K562 (cell line): ENCODE data around the gene ABHD16A. TPM values are rescaled to one million over a fixed set of nuclear protein-coding genes. Genes with fewer than 3 reads are reported as not detected.
"Not testable (repeated sequence)": the region's sequence is repeated elsewhere in the genome, so short reads cannot be mapped to it uniquely, and the experiment has no call there.

Experiments used
- ATAC-seq: fragments of 200-7000 bp; cut with Tn5 transposase; 3 replicates; pipeline ENCODE4 v1.9.1; 2020; ENCODE audit warnings: moderate library complexity
- BruUV-seq: library from RNA; stranded (reverse); fragments of 400-500 nt; replicated peaks from 2 replicates; lab custom pipeline; 2021; lab: Mats Ljungman, UMichigan
- CTCF ChIA-PET: fragments of 300-600 bp; formaldehyde crosslinking; extraction: SDS; loops from one replicate; lab custom pipeline; 2021; ENCODE audit warnings: low intra/inter-chr PET ratio; lab: Yijun Ruan, JAX
- POLR2A ChIA-PET: fragments of 300-600, 350-650 bp; sonication (Branson Sonifier 250); formaldehyde crosslinking; extraction: SDS; loops from one replicate; lab custom pipeline; 2021; ENCODE audit warnings: antibody characterized with exemption, inconsistent platforms; lab: Yijun Ruan, JAX
- DNase-seq, 4 experiments: peaks; one replicate each; pipeline versions ENCODE4 v3.0.0 to v3.0.0-alpha.2; 2011 to 2018; ENCODE audit warnings: low spot score in 3 of 4, mixed read lengths in 3 of 4; ENCODE audit errors: extremely low read depth in 1 of 4
- FAIRE-seq: peaks from 2 replicates; lab custom pipeline; 2011; peaks lifted over from hg19 to GRCh38; lab: Jason Lieb, UNC
- H2AFZ ChIP-seq: 2 replicates; pipeline ENCODE4 v1.6.0; 2011; ENCODE audit warnings: low read depth, low read length, control low read depth, inconsistent platforms
- H3K27ac ChIP-seq: fragments of 200-600 bp; 3 replicates; pipeline ENCODE4 v1.8.0; 2011; ENCODE audit warnings: low read depth, mild to moderate bottlenecking, control low read depth, inconsistent platforms, low read length, moderate library complexity, mixed read lengths; ENCODE audit errors: extremely low read depth
- H3K27me3 ChIP-seq, 2 experiments: fragments of 300-600 bp in 1 of 2; 2 replicates in 1 of 2; 3 replicates in 1 of 2; pipeline versions ENCODE4 v1.6.0 to v1.8.0; 2011; ENCODE audit warnings: inconsistent platforms in 2 of 2, low read length in 2 of 2, mild to moderate bottlenecking in 1 of 2, mixed read lengths in 1 of 2, moderate library complexity in 1 of 2; ENCODE audit not compliant: control insufficient read depth in 2 of 2, insufficient read depth in 2 of 2
- H3K36me3 ChIP-seq: fragments of 300-600 bp; 3 replicates; pipeline ENCODE4 v1.8.0; 2011; ENCODE audit warnings: mild to moderate bottlenecking, low read length, inconsistent platforms; ENCODE audit not compliant: control insufficient read depth, insufficient read depth
- H3K4me1 ChIP-seq, 2 experiments: fragments of 200-600 bp in 1 of 2; replicated peaks in 1 of 2; 2 replicates in 1 of 2; 3 replicates in 1 of 2; pipeline versions ENCODE4 v1.5.1 to v1.8.0; 2011; ENCODE audit warnings: inconsistent platforms in 2 of 2, low read length in 2 of 2, mild to moderate bottlenecking in 1 of 2, mixed read lengths in 1 of 2, moderate library complexity in 1 of 2; ENCODE audit not compliant: control insufficient read depth in 2 of 2, insufficient read depth in 2 of 2
- H3K4me2 ChIP-seq: 2 replicates; pipeline ENCODE4 v1.6.1; 2011; ENCODE audit warnings: low read length, control low read depth, inconsistent platforms, mixed read lengths; ENCODE audit not compliant: insufficient read depth
- H3K4me3 ChIP-seq: fragments of 200-600 bp; sonication (generic), shearing (Covaris generic); 2 replicates; pipeline ENCODE4 v1.5.1; 2016; ENCODE audit warnings: control low read depth, inconsistent platforms
- H3K79me2 ChIP-seq: fragments of 200-600 bp; 3 replicates; pipeline ENCODE4 v1.8.0; 2011; ENCODE audit warnings: low read length, inconsistent platforms; ENCODE audit not compliant: control insufficient read depth, insufficient read depth
- H3K9ac ChIP-seq, 2 experiments: 2 replicates each; pipeline versions ENCODE4 v1.6.0 to v1.6.1; 2011; ENCODE audit warnings: low read depth in 2 of 2, low read length in 2 of 2, control low read depth in 1 of 2, inconsistent platforms in 1 of 2, mild to moderate bottlenecking in 1 of 2, mixed read lengths in 1 of 2; ENCODE audit not compliant: insufficient read depth in 1 of 2
- H3K9me1 ChIP-seq: one replicate; pipeline ENCODE4 v1.6.0; 2011; ENCODE audit warnings: inconsistent platforms, mild to moderate bottlenecking, low read length, moderate library complexity; ENCODE audit not compliant: control insufficient read depth, insufficient read depth
- H3K9me3 ChIP-seq: replicated peaks from 2 replicates; pipeline ENCODE4 v1.5.1; 2011; ENCODE audit warnings: low read depth, low read length, inconsistent platforms; ENCODE audit not compliant: control insufficient read depth, insufficient read depth
- H4K20me1 ChIP-seq: replicated peaks from 2 replicates; pipeline ENCODE4 v1.6.1; 2011; ENCODE audit warnings: low read length, inconsistent platforms, mixed read lengths; ENCODE audit not compliant: control insufficient read depth, insufficient read depth
- BRCA1 ChIP-seq, 2 experiments: fragments of 450-650 bp in 1 of 2; sonication (generic) in 1 of 2; formaldehyde crosslinking in 1 of 2; IDR thresholded peaks; 2 replicates each; pipeline versions ENCODE4 v1.5.0 to v1.6.1; 2017 to 2020; ENCODE audit warnings: mild to moderate bottlenecking in 1 of 2, missing genetic modification reagents in 1 of 2
- CEBPB ChIP-seq: fragments of 450-650 bp; IDR thresholded peaks from 2 replicates; pipeline ENCODE4 v1.6.1; 2016; ENCODE audit warnings: missing genetic modification characterization, missing compliant biosample characterization
- KAT8 ChIP-seq: fragments of 450-650 bp; IDR thresholded peaks from 2 replicates; pipeline ENCODE4 v1.6.1; 2016; ENCODE audit warnings: low read depth, mild to moderate bottlenecking
- L3MBTL2 ChIP-seq: fragments of 450-650 bp; IDR thresholded peaks from 2 replicates; pipeline ENCODE4 v1.6.1; 2016; ENCODE audit warnings: mild to moderate bottlenecking, moderate library complexity
- POLR2A ChIP-seq: fragments of 450-650 bp; conservative IDR thresholded peaks from 2 replicates; pipeline ENCODE4 v1.6.1; 2016
- RAD21 ChIP-seq, 2 experiments: fragments of 250-450 bp in 1 of 2; fragments of 450-650 bp in 1 of 2; sonication (Bioruptor Pico) in 1 of 2; formaldehyde crosslinking in 1 of 2; IDR thresholded peaks in 1 of 2; conservative IDR thresholded peaks in 1 of 2; 2 replicates each; pipeline versions ENCODE4 v1.4.0 to v1.8.0; 2020 to 2022; ENCODE audit warnings: mild to moderate bottlenecking in 2 of 2, moderate library complexity in 1 of 2
- SMAD1 ChIP-seq: fragments of 150-350 bp; IDR thresholded peaks from 2 replicates; pipeline ENCODE4 v1.6.1; 2014; ENCODE audit warnings: low read length, low read depth; ENCODE audit not compliant: partially characterized antibody
- SNIP1 ChIP-seq: fragments of 450-650 bp; IDR thresholded peaks from 2 replicates; pipeline ENCODE4 v1.7.1; 2017; ENCODE audit warnings: low read depth, mild to moderate bottlenecking
- TCFL5 ChIP-seq: fragments of 250-450 bp; sonication (Bioruptor Pico); conservative IDR thresholded peaks from 2 replicates; pipeline ENCODE4 v1.6.1; 2021; ENCODE audit warnings: mild to moderate bottlenecking, moderate library complexity, matching md5 sums
- ZNF589 ChIP-seq: fragments of 200-800 bp; sonication (Bioruptor generic); IDR thresholded peaks from 2 replicates; pipeline ENCODE4 v1.6.1; 2016; ENCODE audit warnings: low read depth, missing genetic modification characterization, missing compliant biosample characterization
- WGBS: fragments of 100-300 bp; shearing (Covaris generic); methylation state at CpG from one replicate; pipeline ENCODE4 v1.1.6; 2016; ENCODE audit warnings: low coverage, mixed read lengths; ENCODE audit not compliant: insufficient coverage; ENCODE audit errors: missing lambda C conversion rate; 5-methylcytosine and 5-hydroxymethylcytosine counted together
- in situ Hi-C: fragments of 300-500 bp; cut with MboI; formaldehyde crosslinking; loops from 4 replicates; pipeline ENCODE4 v1.15.0; 2018; ENCODE audit warnings: inconsistent platforms, mixed read lengths
- intact Hi-C: fragments of 100-400 bp; cut with micrococcal nuclease; formaldehyde crosslinking; loops from 2 replicates; pipeline ENCODE4 v1.14.2; 2022
- polyA plus RNA-seq, 8 experiments: library from polyadenylated mRNA; depleted of rRNA in 4 of 8; stranded (reverse) in 5 of 8; unstranded in 3 of 8; fragments of >200 nt; fragmentation: Nextera tagmentation in 2 of 8; fragmentation: Illumina TruSeq in 1 of 8; extraction: Ambion mirVana in 2 of 8; extraction: Trizol in 1 of 8; gene quantifications; 2 replicates each; pipeline versions ENCODE4 v1.2.1 to v1.2.3, GENCODE V29; 2011 to 2014; ENCODE audit warnings: inconsistent platforms in 1 of 8, missing spikeins in 1 of 8
- total RNA-seq, 7 experiments: library from RNA; depleted of rRNA in 6 of 7; stranded (reverse); fragments of >200 nt in 6 of 7; fragmentation: Illumina TruSeq in 2 of 7; extraction: Trizol in 2 of 7; gene quantifications; 2 replicates each; pipeline versions ENCODE4 v1.2.1 to v1.2.3, GENCODE V29; 2011 to 2021; ENCODE audit warnings: low replicate concordance in 1 of 7
- TF ChIP-seq, protein P1 (sequence below): fragments of 250-450 bp; sonication (Bioruptor Pico); IDR thresholded peaks from 2 replicates; pipeline ENCODE4 v1.8.0; 2021; ENCODE audit warnings: borderline replicate concordance, mild to moderate bottlenecking, moderate library complexity; ENCODE audit not compliant: poor library complexity, severe bottlenecking

Gene ABHD16A
- total and polyA plus RNA-seq, 9 of the 15 experiments (the other 6 are each of a cell fraction or from before 2014, with no cell fraction given) = 25.8 to 120 (median 81.6) TPM

DNA sequence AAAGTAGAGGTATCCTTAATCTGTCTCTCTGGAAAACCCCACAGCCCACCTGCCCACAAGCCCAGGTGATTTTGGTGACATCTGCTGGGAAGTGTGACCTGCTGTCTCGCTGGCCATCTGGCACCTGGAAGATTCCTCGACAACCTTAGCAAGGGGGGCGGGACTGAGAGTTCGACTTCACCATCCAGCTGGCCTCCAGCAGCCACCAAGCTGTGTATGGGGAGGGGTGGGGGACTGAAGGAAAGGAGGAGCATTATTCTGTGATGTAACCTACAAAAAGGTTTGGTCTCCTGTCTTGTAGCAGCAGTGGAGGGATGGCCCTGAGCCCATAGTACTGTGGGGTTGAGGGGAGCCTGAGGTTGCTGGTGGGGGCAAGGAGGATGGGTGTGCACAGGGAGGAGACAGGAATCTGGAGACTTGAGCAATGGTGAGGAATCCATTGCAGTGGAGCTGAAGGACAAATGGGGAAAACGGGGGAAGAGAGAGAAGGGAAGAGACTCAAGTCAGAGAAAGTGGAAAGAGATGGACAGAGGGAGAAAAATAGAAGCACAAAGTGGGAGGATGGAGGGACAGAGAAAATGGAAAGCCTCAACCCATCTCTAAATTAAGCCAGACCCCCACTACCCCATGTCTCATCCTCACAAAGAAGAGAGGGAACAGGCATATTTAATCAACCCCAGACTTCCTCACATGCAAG is 7.5 kb upstream of the ABHD16A start (continued):
- TF ChIP-seq L3MBTL2 (no peak), TCFL5 (no peak), SNIP1 (no peak), POLR2A (no peak), SMAD1 (no peak), ZNF589 (CRISPR knock-in tag) (no peak), RAD21 (CRISPR knock-in tag; conservative IDR thresholded peaks at IDR 0.05 in 1 of 2, IDR thresholded peaks at IDR 0.05 in 1 of 2) (no peak), KAT8 (no peak), BRCA1 (IDR thresholded peaks at IDR 0.05) (no peak), BRCA1 (CRISPR knock-in tag; IDR thresholded peaks at IDR 0.05) (peak; percentile 82; the same call in 1 of the 2 replicates)
- TF ChIP-seq, protein P1, sequence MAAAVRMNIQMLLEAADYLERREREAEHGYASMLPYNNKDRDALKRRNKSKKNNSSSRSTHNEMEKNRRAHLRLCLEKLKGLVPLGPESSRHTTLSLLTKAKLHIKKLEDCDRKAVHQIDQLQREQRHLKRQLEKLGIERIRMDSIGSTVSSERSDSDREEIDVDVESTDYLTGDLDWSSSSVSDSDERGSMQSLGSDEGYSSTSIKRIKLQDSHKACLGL (CRISPR knock-in tag) = no peak

- H2AFZ ChIP-seq, H3K9me3 ChIP-seq, ATAC-seq, H4K20me1 ChIP-seq, H3K27me3 ChIP-seq, intact Hi-C loops, DNase-seq, H3K36me3 ChIP-seq, H3K9ac ChIP-seq, H3K9me1 ChIP-seq, H3K79me2 ChIP-seq, H3K4me2 ChIP-seq, H3K27ac ChIP-seq, FAIRE-seq, H3K4me3 ChIP-seq, BruUV-seq, in situ Hi-C loops: not testable (repeated sequence)
- peak; percentile 74 for TF ChIP-seq CEBPB (tag)
- WGBS = 73% methylated on average over 11 of the region's 11 CpGs
- ChIA-PET POLR2A (interaction anchor here (0.6 to 12.4 kb wide), 3 partner anchors 15 to 161 kb away, joined by 3 to 223 read pairs (median 4); partner anchors contain the start of genes DDAH2, LY6G6C and MPIG6B), CTCF (interaction anchor here (0.6 kb wide), 1 partner anchor 253 kb away, joined by 3 read pairs; no protein-coding TSS in a partner anchor)
- peaks cover 31 to 43% of the 10 kb centered on the region in 2 experiments for H3K4me1 ChIP-seq
Measured at GRCh38 chr6:31709157-31709556, 6.0 kb upstream of the ABHD16A start.
